GM10266 (cell line): ENCODE data around the gene GRID1.

Experiments
- DNase-seq: peaks from one replicate; pipeline ENCODE4 v3.0.0; 2012; ENCODE audit errors: extremely low spot score
- CTCF ChIP-seq: IDR thresholded peaks from 2 replicates; pipeline ENCODE4 v1.5.1; 2012; ENCODE audit warnings: mild to moderate bottlenecking, low read depth; ENCODE audit not compliant: control insufficient read depth, insufficient read depth; ENCODE audit errors: missing control alignments

Gene GRID1

GRCh38 chr10:86152354-86152753 is 214.2 kb downstream of the GRID1 start:
- TF ChIP-seq CTCF, result no peak
- no peak for DNase-seq

- DNase-seq, result no peak
- TF ChIP-seq CTCF, result no peak
Measured at GRCh38 chr10:86151613-86152012, 215.0 kb downstream of the GRID1 start.

GRCh38 chr10:86149257-86149656 is 217.3 kb downstream of the GRID1 start:
- no peak for DNase-seq
- TF ChIP-seq CTCF, result no peak

GRCh38 chr10:86148117-86148516 is 218.5 kb downstream of the GRID1 start:
- no peak for DNase-seq
- TF ChIP-seq CTCF, result no peak

- no peak for DNase-seq
Measured at GRCh38 chr10:86144301-86144700, 222.3 kb downstream of the GRID1 start.

GRCh38 chr10:86141896-86142295 is 224.7 kb downstream of the GRID1 start:
- TF ChIP-seq CTCF, result no peak

More at GRCh38 chr10:86144301-86144700, 222.3 kb downstream of the GRID1 start:
- no peak for TF ChIP-seq CTCF

GRCh38 chr10:86139066-86139657 is 227.4 kb downstream of the GRID1 start:
- TF ChIP-seq CTCF, result peak; percentile 72
- peak; percentile 61 for DNase-seq

More at GRCh38 chr10:86141896-86142295, 224.7 kb downstream of the GRID1 start:
- DNase-seq, result no peak
